Urinary bladder (tissue), 2 donors: Measurements from ENCODE around the gene ITGB6. TPM values are rescaled to one million over a fixed set of nuclear protein-coding genes. Genes with fewer than 3 reads are reported as not detected.

Source experiments
- polyA plus RNA-seq: library from polyadenylated mRNA; stranded (reverse); fragments of 200-250 nt; gene quantifications from one replicate; pipeline ENCODE4 v1.2.3, GENCODE V29; 2013
- total RNA-seq: library from RNA; depleted of rRNA; stranded (reverse); fragments of >200 nt; gene quantifications from one replicate; pipeline ENCODE4 v1.2.3, GENCODE V29; 2014
- donor health status: healthy.

Gene ITGB6
- total and polyA plus RNA-seq, 2 donors: 4.6 to 25.2 TPM

Other genes with a start within 250 kb of the ITGB6 start
- gene PLA2R1, start 137.7 kb downstream of the ITGB6 start, total RNA-seq: 17.9 TPM
- gene PLA2R1, start 137.7 kb downstream of the ITGB6 start, polyA plus RNA-seq: 5.1 TPM